ENCODE data around the gene USP36.
A peak's percentile ranks its signal among the peaks of the same experiment; 100 is the strongest.
"Not testable (repeated sequence)": the region's sequence is repeated elsewhere in the genome, so short reads cannot be mapped to it uniquely, and the experiment has no call there.

USP36 gene

DNA sequence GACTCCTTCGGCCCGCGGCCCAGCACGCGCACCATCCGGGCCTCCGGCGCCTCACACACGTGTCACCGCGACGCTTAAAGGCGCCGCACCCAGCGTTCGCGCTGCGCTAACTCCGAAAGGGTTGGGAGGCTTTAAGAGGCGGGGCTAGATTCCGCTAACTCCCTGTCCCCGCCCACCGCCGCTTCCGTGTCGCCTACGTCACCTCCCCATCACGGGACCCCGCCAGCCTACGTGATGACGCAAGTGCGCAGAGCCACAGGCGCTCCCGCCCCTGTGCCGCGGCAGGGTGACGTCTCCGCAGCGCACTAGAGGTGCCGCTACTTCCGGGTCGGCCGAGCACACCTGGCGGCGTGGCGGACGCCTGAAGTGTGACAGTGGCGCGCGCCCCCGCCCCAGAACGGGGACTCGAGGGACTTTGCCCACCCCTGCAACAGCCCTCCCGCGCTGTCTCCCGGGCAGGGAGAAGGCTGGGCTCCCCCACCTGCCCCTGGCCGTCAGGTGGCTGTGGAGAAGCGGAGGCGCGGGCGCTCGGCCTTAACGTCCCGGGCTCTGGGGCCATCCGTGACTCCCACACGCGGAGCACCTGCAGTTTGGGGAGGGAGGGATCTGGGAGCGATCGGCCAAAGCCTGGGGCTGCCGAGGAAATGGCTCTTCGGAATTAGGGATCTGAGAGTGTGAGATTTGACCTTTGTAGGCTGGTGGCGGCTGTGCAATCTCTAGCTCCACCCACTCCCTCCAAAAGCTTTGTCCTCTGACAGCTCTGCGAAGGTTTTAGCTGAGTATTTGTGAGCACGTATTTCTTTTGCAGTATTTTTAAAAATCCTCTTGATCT, at the start of gene USP36:
TSS of gene USP36 (minus strand) at position 35 of the 832 bp plus-strand sequence. CDS start 4,451 bp downstream, outside the sequence.
- no peaks in the 10 kb centered on the region for H3K9me3 Mint-ChIP-seq
- peaks cover 49% of the 10 kb centered on the region for H3K4me1 Mint-ChIP-seq
- ATAC-seq = peak; percentile 95
- H3K4me3 Mint-ChIP-seq = peak within 1 kb of the TSS; percentile 83
- H3K36me3 Mint-ChIP-seq = peaks cover 15% of the 10 kb centered on the region
- no peaks in the 10 kb centered on the region for H3K27me3 Mint-ChIP-seq
- peak within 1 kb of the TSS; percentile 93 for H3K27ac Mint-ChIP-seq

DNA sequence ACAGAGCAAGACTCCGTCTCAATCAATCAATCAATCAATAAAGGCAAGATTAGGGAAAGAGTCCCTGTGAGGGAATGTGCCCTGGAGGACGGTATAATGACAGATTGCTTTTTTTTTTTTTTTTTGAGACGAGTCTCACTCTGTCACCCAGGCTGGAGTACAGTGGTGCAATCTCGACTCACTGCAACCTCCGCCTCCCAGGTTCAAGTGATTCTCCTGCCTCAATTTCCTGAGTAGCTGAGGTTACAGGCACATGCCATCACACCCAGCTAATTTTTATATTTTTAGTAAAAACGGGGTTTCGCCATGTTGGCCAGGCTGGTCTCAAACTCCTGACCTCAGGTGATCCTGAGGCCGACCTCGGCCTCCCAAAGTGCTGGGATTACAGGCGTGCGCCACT, 49.5 kb upstream of the USP36 start:
- H3K27ac Mint-ChIP-seq = peak overlapping the region; percentile 36
- not testable (repeated sequence) for H3K27me3 Mint-ChIP-seq, H3K36me3 Mint-ChIP-seq, H3K9me3 Mint-ChIP-seq, ATAC-seq
- peak overlapping the region; percentile 64 for H3K4me3 Mint-ChIP-seq
- H3K4me1 Mint-ChIP-seq = peaks cover 56% of the 10 kb centered on the region

DNA sequence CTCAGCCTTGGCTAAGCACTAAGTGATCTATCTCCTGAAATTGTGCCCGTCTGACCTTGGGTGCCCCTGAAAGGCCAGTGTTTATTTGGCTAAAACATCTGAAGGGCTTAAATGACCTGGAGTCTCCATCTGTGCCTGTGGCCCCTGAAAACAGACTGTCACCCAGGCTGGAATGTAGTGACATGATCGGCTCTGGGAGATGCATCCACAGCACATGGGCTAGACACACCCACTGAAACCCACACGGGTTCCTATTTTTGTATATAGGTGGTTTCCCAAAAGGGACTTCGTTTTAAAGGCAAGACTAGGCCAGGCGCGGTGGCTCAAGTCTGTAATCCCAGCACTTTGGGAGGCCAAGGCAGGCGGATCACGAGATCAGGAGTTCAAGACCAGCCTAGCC, 48.9 kb upstream of the USP36 start:
- ATAC-seq = peak; percentile 89
- Mint-ChIP-seq H3K4me1 (peaks cover 56% of the 10 kb centered on the region), H3K9me3 (no peaks in the 10 kb centered on the region), H3K27ac (peak overlapping the region; percentile 36), H3K36me3 (no peaks in the 10 kb centered on the region), H3K27me3 (no peaks in the 10 kb centered on the region), H3K4me3 (peak overlapping the region; percentile 73)

DNA sequence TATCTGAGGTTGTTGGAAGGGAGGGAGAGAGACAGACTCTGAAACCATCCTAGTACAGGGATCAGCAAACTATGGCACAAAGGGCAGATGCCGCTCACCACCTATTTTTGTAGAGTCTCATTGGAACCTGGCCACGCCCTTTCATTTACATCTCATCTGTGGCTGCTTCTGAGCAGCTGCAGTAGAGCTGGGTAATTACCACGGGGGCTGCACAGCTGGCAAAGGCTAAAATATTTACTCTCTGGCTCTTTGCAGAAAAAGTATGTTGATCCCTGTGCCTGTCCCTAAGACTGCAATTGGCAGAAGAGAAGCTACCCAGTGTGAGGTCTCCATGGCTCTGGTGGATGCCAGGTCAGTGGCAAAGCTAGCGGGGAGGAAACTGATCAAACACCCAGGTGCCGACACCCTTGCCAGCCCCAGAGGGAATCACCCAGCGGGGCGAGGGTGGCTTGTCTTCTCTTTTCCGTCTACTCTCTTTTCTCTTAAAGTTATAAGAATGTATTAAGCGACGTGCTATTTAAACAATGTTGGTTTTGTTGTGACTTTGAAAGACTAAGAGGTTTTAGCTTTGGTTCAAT, 48.4 kb upstream of the USP36 start:
- Mint-ChIP-seq H3K27ac (peak overlapping the region; percentile 36), H3K36me3 (no peaks in the 10 kb centered on the region), H3K9me3 (no peaks in the 10 kb centered on the region), H3K27me3 (no peaks in the 10 kb centered on the region), H3K4me1 (peaks cover 56% of the 10 kb centered on the region), H3K4me3 (peak overlapping the region; percentile 73)
- peak; percentile 61 for ATAC-seq

DNA sequence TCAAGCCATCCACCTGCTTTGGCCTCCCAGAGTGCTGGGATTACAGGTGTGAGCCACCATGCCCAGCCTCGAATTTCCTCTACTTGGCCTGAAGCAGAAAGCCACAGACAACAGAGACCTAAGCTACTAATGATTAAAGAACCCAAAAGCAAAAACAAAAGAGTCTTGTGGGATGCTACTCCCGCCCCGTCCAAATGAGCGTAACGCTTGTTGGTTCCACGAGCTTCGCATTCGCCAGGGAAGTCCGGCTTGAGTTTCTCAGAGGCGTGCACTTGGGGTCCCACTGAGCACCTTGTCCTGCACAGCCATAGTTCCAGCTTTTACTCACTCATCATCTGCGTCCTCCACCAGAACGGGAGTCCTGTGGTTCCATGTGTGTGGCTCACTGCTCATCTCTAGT, 46.3 kb upstream of the USP36 start:
- peaks cover 15% of the 10 kb centered on the region for H3K27me3 Mint-ChIP-seq
- H3K4me3 Mint-ChIP-seq = no peak overlapping the region
- H3K9me3 Mint-ChIP-seq = no peaks in the 10 kb centered on the region
- ATAC-seq = no peak
- no peaks in the 10 kb centered on the region for H3K36me3 Mint-ChIP-seq
- H3K27ac Mint-ChIP-seq = peak overlapping the region; percentile 44
- peaks cover 54% of the 10 kb centered on the region for H3K4me1 Mint-ChIP-seq

DNA sequence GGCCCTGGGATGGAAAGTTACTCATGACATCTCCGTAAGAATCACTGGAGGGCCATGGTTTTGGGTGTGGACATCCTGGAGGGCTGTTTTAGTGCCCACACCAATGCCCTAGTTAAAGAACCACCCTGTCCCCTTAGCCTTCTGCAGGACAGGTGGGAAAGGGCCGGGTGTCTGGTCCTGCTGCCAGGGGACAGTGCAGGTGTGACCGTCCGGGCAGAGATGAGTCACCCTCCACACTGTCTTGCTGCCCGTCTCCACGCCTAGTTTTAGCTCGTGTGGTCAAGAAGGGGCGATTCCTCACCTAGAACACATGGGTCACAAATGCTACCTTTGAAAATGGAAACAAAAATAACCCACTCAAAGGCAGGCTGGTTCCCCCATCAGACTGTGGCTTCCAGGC, 45.3 kb upstream of the USP36 start:
- H3K4me1 Mint-ChIP-seq = peaks cover 44% of the 10 kb centered on the region
- ATAC-seq = no peak
- no peaks in the 10 kb centered on the region for H3K9me3 Mint-ChIP-seq

DNA sequence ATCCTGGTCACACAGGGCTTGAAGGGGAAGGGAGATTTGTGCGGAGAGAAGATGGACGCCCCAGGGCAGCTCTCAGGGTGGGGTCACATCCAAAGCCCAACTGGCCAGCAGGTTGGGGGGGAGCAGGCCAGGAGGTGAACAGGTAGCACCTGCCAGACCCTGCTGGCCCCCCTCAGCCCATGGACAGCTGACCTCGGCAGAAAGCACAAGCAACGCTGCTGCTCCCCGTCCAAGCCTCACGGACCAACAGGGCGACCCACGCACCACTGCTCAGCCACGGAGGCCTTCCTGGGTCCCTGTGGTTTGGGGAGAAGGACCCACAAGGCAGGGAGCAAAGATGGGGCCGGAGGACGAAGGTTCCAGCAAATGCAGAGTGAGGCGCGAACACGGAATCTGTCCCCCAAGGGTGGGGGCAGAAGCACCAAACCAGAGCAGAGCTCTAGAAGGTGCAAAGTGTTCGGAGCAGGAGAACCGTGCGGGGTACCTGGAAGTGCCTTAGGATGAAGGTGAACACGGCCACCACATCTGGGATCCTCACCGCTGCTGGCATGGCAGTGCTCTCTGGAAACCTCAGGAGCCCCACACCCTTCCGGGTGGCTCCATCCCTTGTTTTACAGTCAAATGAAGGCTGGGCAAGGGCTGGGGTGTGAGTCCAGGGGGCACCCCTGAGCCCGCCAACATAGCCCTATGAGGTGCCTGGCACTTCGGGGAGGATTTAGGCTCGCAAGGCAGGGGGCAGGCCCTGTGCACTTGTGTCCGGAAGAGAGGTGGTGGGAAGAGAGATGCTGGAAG, 44.5 kb upstream of the USP36 start:
- H3K27ac Mint-ChIP-seq = no peak overlapping the region
- peaks cover 20% of the 10 kb centered on the region for H3K27me3 Mint-ChIP-seq
- no peaks in the 10 kb centered on the region for H3K9me3 Mint-ChIP-seq
- peaks cover 38% of the 10 kb centered on the region for H3K4me1 Mint-ChIP-seq
- no peak overlapping the region for H3K4me3 Mint-ChIP-seq
- no peaks in the 10 kb centered on the region for H3K36me3 Mint-ChIP-seq
- ATAC-seq = no peak

More for the DNA sequence above, 45.3 kb upstream of the USP36 start:
- Mint-ChIP-seq H3K27ac (peak overlapping the region; percentile 44), H3K36me3 (no peaks in the 10 kb centered on the region), H3K27me3 (peaks cover 15% of the 10 kb centered on the region), H3K4me3 (no peak overlapping the region)

DNA sequence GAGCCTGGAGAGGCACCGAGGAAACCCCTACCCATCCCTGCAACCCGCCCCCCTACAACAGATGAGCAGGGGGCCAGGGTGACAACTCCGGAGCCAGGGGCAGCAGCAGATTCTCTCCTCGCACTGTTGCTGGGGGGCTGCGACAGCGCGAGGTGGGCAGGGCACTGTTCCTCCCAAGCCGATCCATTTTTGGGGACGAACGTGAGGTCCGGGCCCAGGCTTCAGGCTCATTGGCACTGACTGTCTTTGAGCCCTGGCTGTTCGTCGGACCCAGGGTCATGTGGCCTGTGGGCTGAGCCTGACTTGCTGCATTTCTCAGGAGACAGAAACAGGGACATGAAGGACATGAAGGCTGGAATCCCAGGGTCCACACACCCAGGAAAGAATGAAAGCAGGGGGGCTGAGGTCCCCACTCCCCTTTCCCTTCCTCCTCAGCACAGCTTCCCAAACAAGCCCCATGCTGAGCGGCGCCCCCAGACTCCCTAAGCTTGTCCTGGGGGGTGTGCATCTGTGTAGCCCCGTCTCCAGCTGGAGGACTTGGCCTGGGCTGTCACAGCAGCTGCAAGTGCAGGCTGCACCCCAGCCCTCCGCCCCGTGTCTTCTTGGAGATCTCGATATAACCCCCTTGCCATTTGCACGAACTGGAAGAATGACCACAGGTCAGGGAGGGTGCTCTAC, 43.7 kb upstream of the USP36 start:
- peaks cover 26% of the 10 kb centered on the region for H3K27me3 Mint-ChIP-seq
- H3K27ac Mint-ChIP-seq = no peak overlapping the region
- no peaks in the 10 kb centered on the region for H3K9me3 Mint-ChIP-seq
- peaks cover 38% of the 10 kb centered on the region for H3K4me1 Mint-ChIP-seq
- no peak for ATAC-seq
- H3K4me3 Mint-ChIP-seq = no peak overlapping the region
- H3K36me3 Mint-ChIP-seq = no peaks in the 10 kb centered on the region

DNA sequence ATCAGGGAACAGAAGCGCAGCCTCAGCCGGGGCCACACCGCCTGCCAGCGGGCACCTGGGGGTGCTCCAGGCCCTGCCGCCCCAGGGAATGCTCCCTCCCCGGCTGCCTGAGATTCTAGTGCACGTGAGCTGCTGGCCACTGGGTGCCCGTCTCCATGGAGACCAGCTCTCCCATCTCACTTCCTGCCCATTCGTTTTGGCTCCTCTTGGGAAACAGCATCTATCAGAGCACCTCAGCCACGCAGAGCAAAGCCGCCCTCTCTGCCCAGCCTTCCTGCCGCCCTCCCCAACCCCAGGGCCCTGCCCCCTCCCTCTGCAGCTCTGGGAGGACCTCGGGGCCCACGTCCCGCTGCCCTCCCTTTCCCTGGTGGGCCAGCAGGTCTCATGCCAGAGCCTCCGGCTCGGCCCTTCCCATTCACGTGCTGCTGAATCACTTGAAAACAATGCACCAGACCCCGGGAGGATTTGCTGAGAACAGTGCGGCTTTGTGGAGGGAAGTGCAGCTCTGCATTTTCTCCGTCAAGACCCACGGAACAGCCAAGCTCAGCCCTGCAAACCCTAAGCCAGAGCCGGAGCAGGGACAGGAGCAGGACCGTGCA, 43.0 kb upstream of the USP36 start:
- no peaks in the 10 kb centered on the region for H3K9me3 Mint-ChIP-seq
- H3K27ac Mint-ChIP-seq = peak overlapping the region; percentile 77
- no peak for ATAC-seq
- no peaks in the 10 kb centered on the region for H3K36me3 Mint-ChIP-seq
- H3K4me3 Mint-ChIP-seq = no peak overlapping the region
- peaks cover 38% of the 10 kb centered on the region for H3K4me1 Mint-ChIP-seq
- peaks cover 33% of the 10 kb centered on the region for H3K27me3 Mint-ChIP-seq

DNA sequence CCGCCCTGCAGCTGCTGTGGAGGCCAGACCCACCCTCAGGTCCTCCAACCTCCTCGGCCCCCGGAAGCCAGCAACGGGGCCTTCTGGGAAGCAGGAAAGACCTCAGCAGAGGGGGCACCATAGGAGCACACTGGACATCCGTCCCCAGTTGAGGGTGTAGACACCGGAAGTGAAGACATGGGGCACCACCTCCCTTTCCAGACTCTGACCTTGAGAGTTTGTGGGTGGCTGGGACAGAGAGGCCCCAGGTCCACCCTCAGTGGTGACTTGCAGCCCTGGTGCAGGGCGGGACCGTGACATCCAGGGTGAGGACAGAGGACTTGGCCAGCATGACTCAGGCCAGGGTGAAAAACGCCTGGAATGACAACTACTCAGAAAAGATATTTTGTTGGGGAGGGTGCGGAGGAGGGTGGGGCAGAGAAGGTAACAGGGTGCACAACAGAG, 42.5 kb upstream of the USP36 start:
- Mint-ChIP-seq H3K27me3 (peaks cover 38% of the 10 kb centered on the region), H3K4me1 (peaks cover 35% of the 10 kb centered on the region), H3K36me3 (no peaks in the 10 kb centered on the region), H3K27ac (peak overlapping the region; percentile 77), H3K4me3 (peak overlapping the region; percentile 50), H3K9me3 (no peaks in the 10 kb centered on the region)
- peak; percentile 49 for ATAC-seq

DNA sequence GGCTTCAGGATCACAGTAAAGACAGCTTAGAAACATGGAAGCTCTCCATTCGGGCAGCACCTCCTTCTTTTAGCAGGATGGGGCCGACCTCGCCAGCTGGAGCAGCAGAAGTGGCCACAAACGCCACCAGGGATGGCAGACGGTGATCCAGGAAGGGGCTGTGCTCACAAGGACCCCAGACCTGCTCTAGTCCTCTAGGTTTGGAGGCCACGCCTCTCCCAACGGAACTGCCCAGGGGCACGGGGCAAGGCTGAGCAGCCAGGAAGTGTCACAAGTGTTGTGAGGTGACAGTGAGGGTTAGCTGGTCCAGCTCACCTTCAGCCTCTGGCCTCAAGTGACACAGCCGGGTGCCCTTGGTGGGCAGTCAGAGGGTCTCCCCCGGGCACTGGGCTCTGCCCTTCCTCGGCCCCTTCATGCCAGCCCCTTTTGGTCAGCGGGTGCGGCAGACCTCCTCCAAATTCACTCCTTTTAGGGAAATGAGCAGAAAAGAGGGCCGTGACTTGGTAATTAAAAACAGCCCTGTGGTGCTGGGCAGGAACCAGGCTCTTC, 42.0 kb upstream of the USP36 start:
- no peak for ATAC-seq
- no peaks in the 10 kb centered on the region for H3K36me3 Mint-ChIP-seq
- H3K27ac Mint-ChIP-seq = peak overlapping the region; percentile 77
- peaks cover 35% of the 10 kb centered on the region for H3K4me1 Mint-ChIP-seq
- H3K27me3 Mint-ChIP-seq = peaks cover 38% of the 10 kb centered on the region
- peak overlapping the region; percentile 50 for H3K4me3 Mint-ChIP-seq
- H3K9me3 Mint-ChIP-seq = no peaks in the 10 kb centered on the region

DNA sequence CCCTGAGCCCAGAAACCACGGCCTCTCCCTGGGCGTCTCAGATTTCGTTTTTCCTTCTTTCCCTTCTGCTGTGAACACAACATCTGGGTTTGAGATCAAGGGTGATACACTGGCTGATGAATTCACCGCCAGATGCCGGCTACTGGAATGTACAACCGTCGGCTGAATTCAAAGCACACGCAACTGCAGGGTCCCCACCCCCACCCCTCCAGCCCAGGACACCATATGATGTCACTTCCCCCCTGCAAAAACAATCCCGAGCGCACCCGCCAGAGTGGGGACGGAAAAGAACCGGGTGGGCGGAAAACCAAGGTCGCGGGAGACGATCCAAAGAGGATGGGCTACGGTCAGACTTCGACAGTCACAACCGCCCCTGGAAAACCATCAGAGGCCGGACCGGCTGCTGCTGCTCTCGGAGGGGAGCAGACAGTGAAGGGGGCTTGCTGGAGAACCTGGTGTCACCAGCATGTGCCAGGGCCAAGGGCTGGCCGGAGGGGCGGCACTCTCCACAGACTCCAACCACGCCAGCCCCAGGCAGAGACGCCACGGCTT, 39.1 kb upstream of the USP36 start:
- peaks cover 47% of the 10 kb centered on the region for H3K4me1 Mint-ChIP-seq
- peak overlapping the region; percentile 42 for H3K27ac Mint-ChIP-seq
- no peaks in the 10 kb centered on the region for H3K36me3 Mint-ChIP-seq
- no peaks in the 10 kb centered on the region for H3K9me3 Mint-ChIP-seq
- peak overlapping the region; percentile 49 for H3K4me3 Mint-ChIP-seq
- H3K27me3 Mint-ChIP-seq = peaks cover 55% of the 10 kb centered on the region
- no peak for ATAC-seq

DNA sequence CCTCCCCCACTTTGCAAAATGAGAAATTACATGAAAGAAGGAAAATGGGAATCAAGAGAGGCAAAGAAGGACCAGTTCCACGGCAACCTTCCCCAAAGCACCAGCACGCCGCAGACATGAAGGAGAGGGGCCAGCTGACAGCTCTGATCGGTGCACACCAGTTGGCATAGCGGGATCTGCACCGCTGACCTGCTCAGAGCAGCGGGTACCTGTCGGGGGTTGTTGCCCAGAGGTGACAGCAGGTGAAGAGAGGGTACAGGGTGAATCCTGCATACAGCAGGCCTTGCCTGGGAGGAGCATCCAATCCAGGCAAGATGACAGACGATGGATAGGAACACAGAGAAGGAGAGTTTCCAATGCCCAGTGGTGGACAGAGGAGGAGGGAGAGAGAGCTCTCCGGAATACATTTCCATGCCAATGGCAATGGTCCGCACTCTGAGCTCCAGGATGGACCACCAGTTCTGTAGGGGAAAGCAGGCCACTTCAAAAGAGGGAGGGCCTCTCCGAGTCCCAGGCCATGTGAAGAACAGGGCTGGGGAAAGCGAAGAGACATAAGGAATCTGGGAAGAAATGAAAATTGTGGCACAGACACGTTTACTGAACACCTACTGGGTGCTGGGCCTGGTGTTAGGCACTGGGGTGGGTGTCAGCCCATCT, 38.4 kb upstream of the USP36 start:
- peak overlapping the region; percentile 42 for H3K27ac Mint-ChIP-seq
- no peaks in the 10 kb centered on the region for H3K9me3 Mint-ChIP-seq
- H3K4me1 Mint-ChIP-seq = peaks cover 51% of the 10 kb centered on the region
- peaks cover 60% of the 10 kb centered on the region for H3K27me3 Mint-ChIP-seq
- H3K36me3 Mint-ChIP-seq = no peaks in the 10 kb centered on the region
- ATAC-seq = no peak
- no peak overlapping the region for H3K4me3 Mint-ChIP-seq

DNA sequence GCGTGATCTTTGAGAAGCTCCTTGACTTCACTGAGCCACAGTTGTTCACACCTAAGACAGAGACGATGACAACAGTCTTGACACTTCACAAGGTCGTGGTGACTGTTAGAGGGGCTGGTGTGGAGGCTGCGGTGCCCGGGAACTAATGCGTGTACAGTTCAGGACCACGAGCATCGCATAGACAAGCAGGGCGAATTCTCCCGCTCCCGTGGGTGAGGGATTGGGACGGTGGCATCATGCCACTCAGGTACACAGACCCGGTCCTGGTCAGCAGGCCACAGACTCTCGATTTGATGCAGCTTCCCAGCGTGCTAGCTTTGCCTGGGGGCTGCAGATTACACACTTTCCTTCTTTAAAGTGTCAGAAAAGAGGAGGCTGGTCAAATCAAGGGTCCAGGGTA, 37.6 kb upstream of the USP36 start:
- Mint-ChIP-seq H3K36me3 (no peaks in the 10 kb centered on the region), H3K27me3 (peaks cover 54% of the 10 kb centered on the region), H3K4me3 (no peak overlapping the region), H3K4me1 (peaks cover 43% of the 10 kb centered on the region), H3K27ac (no peak overlapping the region), H3K9me3 (no peaks in the 10 kb centered on the region)
- no peak for ATAC-seq

All from stimulated activated memory B cell treated with anti-CD40 and anti-IgM and Interleukin-4, amounts not matched to agents 10 μg/mL and 1 μg/mL and 100 μg/mL, for 72 hours (primary cell).